Activated T-helper 17 cell treated with anti-CD3 and anti-CD28 coated beads, Interleukin-2, amount 50 U/mL, for 72 hours (primary cell): Measurements from ENCODE around the gene UVSSA. TPM values are rescaled to one million over a fixed set of nuclear protein-coding genes. Genes with fewer than 3 reads are reported as not detected.
A peak's percentile ranks its signal among the peaks of the same experiment; 100 is the strongest.
"Not testable (repeated sequence)": the region's sequence is repeated elsewhere in the genome, so short reads cannot be mapped to it uniquely, and the experiment has no call there.

Experiments used
- ATAC-seq: fragments of 150-1000 bp; cut with Tn5 transposase; replicated peaks from 2 replicates; pipeline ENCODE4 v1.10.0; 2021; ENCODE audit warnings: mild to moderate bottlenecking, moderate library complexity
- H3K27ac Mint-ChIP-seq: one replicate; pipeline ENCODE4 v1.8.0; 2022; ENCODE audit warnings: mixed read lengths
- H3K27me3 Mint-ChIP-seq: one replicate; pipeline ENCODE4 v1.8.0; 2022; ENCODE audit warnings: mixed read lengths
- H3K36me3 Mint-ChIP-seq: one replicate; pipeline ENCODE4 v1.8.0; 2022; ENCODE audit warnings: low read depth, mild to moderate bottlenecking, mixed read lengths
- H3K4me1 Mint-ChIP-seq: one replicate; pipeline ENCODE4 v1.8.0; 2022; ENCODE audit warnings: mixed read lengths
- H3K4me3 Mint-ChIP-seq: one replicate; pipeline ENCODE4 v1.8.0; 2022; ENCODE audit warnings: mild to moderate bottlenecking, mixed read lengths
- H3K9me3 Mint-ChIP-seq: one replicate; pipeline ENCODE4 v1.8.0; 2022; ENCODE audit warnings: mixed read lengths
- total RNA-seq, 2 donors: library from RNA; stranded (reverse); gene quantifications; one replicate each; pipeline ENCODE4 v1.2.3, GENCODE V29; 2022

Gene UVSSA
- total RNA-seq, 2 donors from 2014 or later: 15.8 to 22.3 TPM

- not testable (repeated sequence) for H3K27ac Mint-ChIP-seq, H3K4me1 Mint-ChIP-seq, H3K4me3 Mint-ChIP-seq, H3K9me3 Mint-ChIP-seq, H3K27me3 Mint-ChIP-seq, ATAC-seq
- H3K36me3 Mint-ChIP-seq: peaks cover 45% of the 10 kb centered on the region
Measured at GRCh38 chr4:1324443-1325175, 22.4 kb upstream of the UVSSA start.

GRCh38 chr4:1325176-1325480 lies 21.9 kb upstream of the UVSSA start:
- Mint-ChIP-seq H3K4me1 (peaks cover 8% of the 10 kb centered on the region), H3K36me3 (peaks cover 42% of the 10 kb centered on the region), H3K27me3 (no peaks in the 10 kb centered on the region), H3K9me3 (no peaks in the 10 kb centered on the region), H3K4me3 (no peak overlapping the region), H3K27ac (no peak overlapping the region)
- ATAC-seq: no peak

GRCh38 chr4:1325681-1326635 lies 21.1 kb upstream of the UVSSA start:
- Mint-ChIP-seq H3K4me1 (peaks cover 15% of the 10 kb centered on the region), H3K27ac (no peak overlapping the region), H3K9me3 (no peaks in the 10 kb centered on the region), H3K36me3 (peaks cover 42% of the 10 kb centered on the region), H3K27me3 (no peaks in the 10 kb centered on the region), H3K4me3 (no peak overlapping the region)
- ATAC-seq: no peak

GRCh38 chr4:1326751-1327525 lies 20.1 kb upstream of the UVSSA start:
- Mint-ChIP-seq H3K9me3 (no peaks in the 10 kb centered on the region), H3K27ac (no peak overlapping the region), H3K4me3 (no peak overlapping the region), H3K36me3 (peaks cover 38% of the 10 kb centered on the region), H3K4me1 (peaks cover 19% of the 10 kb centered on the region), H3K27me3 (no peaks in the 10 kb centered on the region)
- ATAC-seq: no peak

GRCh38 chr4:1327526-1328266 lies 19.3 kb upstream of the UVSSA start:
- ATAC-seq: no peak
- H3K27me3 Mint-ChIP-seq: no peaks in the 10 kb centered on the region
- H3K4me3 Mint-ChIP-seq: no peak overlapping the region
- H3K27ac Mint-ChIP-seq: no peak overlapping the region
- peaks cover 39% of the 10 kb centered on the region for H3K36me3 Mint-ChIP-seq
- peaks cover 19% of the 10 kb centered on the region for H3K4me1 Mint-ChIP-seq
- H3K9me3 Mint-ChIP-seq: no peaks in the 10 kb centered on the region

- Mint-ChIP-seq H3K27me3 (no peaks in the 10 kb centered on the region), H3K36me3 (peaks cover 47% of the 10 kb centered on the region), H3K9me3 (no peaks in the 10 kb centered on the region), H3K4me1 (peaks cover 19% of the 10 kb centered on the region), H3K27ac (no peak overlapping the region), H3K4me3 (no peak overlapping the region)
- no peak for ATAC-seq
Measured at GRCh38 chr4:1328267-1329155, 18.5 kb upstream of the UVSSA start.

- H3K27me3 Mint-ChIP-seq: no peaks in the 10 kb centered on the region
- peak overlapping the region; percentile 63 for H3K4me3 Mint-ChIP-seq
- ATAC-seq: no peak
- H3K9me3 Mint-ChIP-seq: no peaks in the 10 kb centered on the region
- H3K4me1 Mint-ChIP-seq: peaks cover 22% of the 10 kb centered on the region
- peak overlapping the region; percentile 84 for H3K27ac Mint-ChIP-seq
- H3K36me3 Mint-ChIP-seq: peaks cover 53% of the 10 kb centered on the region
Measured at GRCh38 chr4:1329408-1330371, 17.3 kb upstream of the UVSSA start.

- no peaks in the 10 kb centered on the region for H3K9me3 Mint-ChIP-seq
Measured at GRCh38 chr4:1330761-1331590, 16.0 kb upstream of the UVSSA start.

GRCh38 chr4:1331591-1332353 lies 15.2 kb upstream of the UVSSA start:
- ATAC-seq: no peak
- Mint-ChIP-seq H3K4me1 (peaks cover 34% of the 10 kb centered on the region), H3K36me3 (peaks cover 69% of the 10 kb centered on the region)

More at GRCh38 chr4:1330761-1331590, 16.0 kb upstream of the UVSSA start:
- Mint-ChIP-seq H3K27me3 (no peaks in the 10 kb centered on the region), H3K36me3 (peaks cover 61% of the 10 kb centered on the region), H3K27ac (peak overlapping the region; percentile 84), H3K4me1 (peaks cover 28% of the 10 kb centered on the region), H3K4me3 (peak overlapping the region; percentile 63)
- ATAC-seq: peak; percentile 80

GRCh38 chr4:1332686-1333085 lies 14.3 kb upstream of the UVSSA start:
- Mint-ChIP-seq H3K36me3 (peaks cover 78% of the 10 kb centered on the region), H3K27me3 (no peaks in the 10 kb centered on the region), H3K4me1 (peaks cover 42% of the 10 kb centered on the region), H3K27ac (no peak overlapping the region), H3K9me3 (no peaks in the 10 kb centered on the region), H3K4me3 (no peak overlapping the region)
- no peak for ATAC-seq

More at GRCh38 chr4:1331591-1332353, 15.2 kb upstream of the UVSSA start:
- H3K4me3 Mint-ChIP-seq: peak overlapping the region; percentile 63
- H3K27me3 Mint-ChIP-seq: no peaks in the 10 kb centered on the region
- peak overlapping the region; percentile 48 for H3K27ac Mint-ChIP-seq
- no peaks in the 10 kb centered on the region for H3K9me3 Mint-ChIP-seq

- Mint-ChIP-seq H3K9me3 (no peaks in the 10 kb centered on the region), H3K27me3 (no peaks in the 10 kb centered on the region), H3K4me1 (peaks cover 45% of the 10 kb centered on the region), H3K27ac (no peak overlapping the region), H3K4me3 (no peak overlapping the region), H3K36me3 (peaks cover 81% of the 10 kb centered on the region)
- ATAC-seq: no peak
Measured at GRCh38 chr4:1333256-1333655, 13.8 kb upstream of the UVSSA start.
